Stomach (tissue), 9 donors: ENCODE measurements around the gene KRT86. TPM values are rescaled to one million over a fixed set of nuclear protein-coding genes. Genes with fewer than 3 reads are reported as not detected.
"Not testable (repeated sequence)": the region's sequence is repeated elsewhere in the genome, so short reads cannot be mapped to it uniquely, and the experiment has no call there.

Experiments
- DNase-seq, 2 donors: peaks; one replicate each; pipeline versions ENCODE4 v3.0.0 to v3.0.0-alpha.2; 2013 to 2019
- H3K27ac ChIP-seq, 5 donors: fragments of 200-600 bp in 4 of 5; sonication (generic) in 4 of 5; one replicate each; pipeline ENCODE4 v1.5.1; 2013 to 2019; ENCODE audit warnings: mild to moderate bottlenecking in 1 of 5, moderate library complexity in 1 of 5
- H3K27me3 ChIP-seq, 3 donors: fragments of 200-600 bp; sonication (generic); one replicate each; pipeline ENCODE4 v1.5.1; 2017 to 2019; ENCODE audit warnings: mixed run types in 1 of 3
- H3K36me3 ChIP-seq, 4 donors: fragments of 200-600 bp; sonication (generic); 1 replicate in 3 of 4; 2 replicates in 1 of 4; pipeline ENCODE4 v1.5.1; 2016 to 2019
- H3K4me1 ChIP-seq, 4 donors: fragments of 200-600 bp; sonication (generic); one replicate each; pipeline ENCODE4 v1.5.1; 2016 to 2019
- H3K4me3 ChIP-seq, 4 donors: fragments of 200-600 bp; sonication (generic) in 3 of 4; one replicate each; pipeline ENCODE4 v1.5.1; 2016 to 2019; ENCODE audit warnings: mild to moderate bottlenecking in 1 of 4
- H3K9me3 ChIP-seq, 4 donors: fragments of 200-600 bp; sonication (generic); one replicate each; pipeline ENCODE4 v1.5.1; 2016 to 2019
- CTCF ChIP-seq, 7 experiments: fragments of 450-650 bp in 4 of 7; fragments of 200-600 bp in 3 of 7; sonication (generic) in 3 of 7; IDR thresholded peaks; one replicate each; pipeline ENCODE4 v1.5.1; 2016 to 2019; ENCODE audit warnings: antibody characterized with exemption in 7 of 7, control low read depth in 2 of 7, mild to moderate bottlenecking in 1 of 7
- EP300 ChIP-seq: sonication (generic); formaldehyde crosslinking; IDR thresholded peaks from one replicate; pipeline ENCODE4 v1.6.1; 2017; ENCODE audit warnings: antibody characterized with exemption
- POLR2A ChIP-seq, 4 donors: fragments of 450-650 bp; IDR thresholded peaks; one replicate each; pipeline ENCODE4 v1.6.1; 2016; ENCODE audit warnings: antibody characterized with exemption in 4 of 4, control low read depth in 2 of 4, mild to moderate bottlenecking in 1 of 4, moderate library complexity in 1 of 4
- POLR2AphosphoS5 ChIP-seq, 3 donors: sonication (generic); formaldehyde crosslinking; IDR thresholded peaks; one replicate each; pipeline ENCODE4 v1.6.1; 2016; ENCODE audit warnings: antibody characterized with exemption in 3 of 3
- WGBS, 5 donors: extraction: QIAGEN DNeasy Blood & Tissue Kit in 3 of 5; methylation state at CpG; one replicate each; pipeline versions ENCODE4 v1.1.5 to v1.1.7; 2013 to 2018; 5-methylcytosine and 5-hydroxymethylcytosine counted together
- intact Hi-C: fragments of 100-400 bp; cut with DNase I; formaldehyde crosslinking; loops from one replicate; pipeline ENCODE4 v1.15.1; 2023; ENCODE audit warnings: low total_unique reads
- polyA plus RNA-seq, 3 donors: library from polyadenylated mRNA; stranded (reverse); fragments of 200-250 nt; gene quantifications; one replicate each; pipeline ENCODE4 v1.2.3, GENCODE V29; 2013
- total RNA-seq, 5 donors: library from RNA; depleted of rRNA; stranded (reverse); fragments of >200 nt; gene quantifications; one replicate each; pipeline versions ENCODE4 v1.1.0 to v1.2.3, GENCODE V29; 2014 to 2016
- donor health status: healthy with polysubstance abuse.
- donor health status: Bipolar disorder and iron deficiency.
- donor health status: healthy.

Gene KRT86
- total and polyA plus RNA-seq, 8 donors, result not detected

GRCh38 chr12:52342781-52343490 is 68.5 kb downstream of the KRT86 start:
- TF ChIP-seq POLR2A (IDR thresholded peaks at IDR 0.05), result no peak
- no peak for TF ChIP-seq EP300
- TF ChIP-seq POLR2AphosphoS5 (IDR thresholded peaks at IDR 0.05), result no peak
- TF ChIP-seq CTCF (IDR thresholded peaks at IDR 0.05), result no peak
- Histone ChIP-seq H3K27me3 (no peaks in the 10 kb centered on the region), H3K27ac (no peak overlapping the region), H3K4me3 (no peak overlapping the region), H3K36me3 (no peaks in the 10 kb centered on the region), H3K4me1 (peaks cover 17 to 35% (median 26%) of the 10 kb centered on the region in 4 donors), H3K9me3 (peaks cover 4 to 11% (median 9%) of the 10 kb centered on the region in 4 donors)
- no peak for DNase-seq
- WGBS, 5 donors, result 81 to 94% (median 89%) methylated on average over 1 to 2 of the region's 2 CpGs
- intact Hi-C loops, result no loop called here

- no peaks in the 10 kb centered on the region for H3K36me3 ChIP-seq
- no peaks in the 10 kb centered on the region for H3K27me3 ChIP-seq
- H3K4me3 ChIP-seq, result no peak overlapping the region
- 76 to 98% (median 96%) methylated on average over 2 of the region's 2 CpGs for WGBS, 5 donors
- no peak for DNase-seq
- intact Hi-C loops, result no loop called here
- peaks cover 17 to 40% (median 29%) of the 10 kb centered on the region in 4 donors for H3K4me1 ChIP-seq
- no peak for TF ChIP-seq CTCF (IDR thresholded peaks at IDR 0.05)
- TF ChIP-seq EP300, result no peak
- no peak for TF ChIP-seq POLR2A (IDR thresholded peaks at IDR 0.05)
- H3K9me3 ChIP-seq, result peaks cover 4 to 11% (median 9%) of the 10 kb centered on the region in 4 donors
- H3K27ac ChIP-seq, result no peak overlapping the region
These were observed 69.1 kb downstream of the KRT86 start for GRCh38 chr12:52343550-52343949.

GRCh38 chr12:52344111-52344510 is 69.7 kb downstream of the KRT86 start:
- intact Hi-C loops, result no loop called here
- Histone ChIP-seq H3K27me3 (no peaks in the 10 kb centered on the region), H3K4me1 (peaks cover 21 to 46% (median 34%) of the 10 kb centered on the region in 4 donors), H3K27ac (no peak overlapping the region), H3K4me3 (no peak overlapping the region), H3K36me3 (no peaks in the 10 kb centered on the region), H3K9me3 (peaks cover 4 to 11% (median 9%) of the 10 kb centered on the region in 4 donors)
- 93 to 97% (median 94%) methylated on average over 10 to 12 of the region's 12 CpGs for WGBS, 5 donors
- TF ChIP-seq CTCF (IDR thresholded peaks at IDR 0.05) (no peak), POLR2AphosphoS5 (IDR thresholded peaks at IDR 0.05) (no peak), EP300 (no peak), POLR2A (IDR thresholded peaks at IDR 0.05) (no peak)
- DNase-seq, result peak in 1 of 2 donors; percentile 20

GRCh38 chr12:52345041-52345440 is 70.6 kb downstream of the KRT86 start:
- whole genome bisulfite sequencing, 5 donors, result 72 to 83% (median 77%) methylated on average over 8 of the region's 8 CpGs
- H3K27ac ChIP-seq, result peak overlapping the region in 1 of 5 donors; percentile 81
- peaks cover 29 to 55% (median 39%) of the 10 kb centered on the region in 4 donors for H3K4me1 ChIP-seq
- intact Hi-C loops, H3K4me3 ChIP-seq, DNase-seq, H3K36me3 ChIP-seq, H3K27me3 ChIP-seq: not testable (repeated sequence)
- peaks cover 4 to 11% (median 9%) of the 10 kb centered on the region in 4 donors for H3K9me3 ChIP-seq

GRCh38 chr12:52346593-52346992 is 72.1 kb downstream of the KRT86 start:
- H3K9me3 ChIP-seq, result peaks cover 4 to 11% (median 9%) of the 10 kb centered on the region in 4 donors
- 16 to 43% (median 25%) methylated on average over 3 to 4 of the region's 4 CpGs for WGBS, 5 donors
- peaks cover 43 to 67% (median 47%) of the 10 kb centered on the region in 4 donors for H3K4me1 ChIP-seq
- H3K27me3 ChIP-seq, result no peaks in the 10 kb centered on the region
- intact Hi-C loops, result no loop called here
- H3K4me3 ChIP-seq, result no peak overlapping the region
- no peak for TF ChIP-seq CTCF (IDR thresholded peaks at IDR 0.05)
- TF ChIP-seq EP300, result no peak
- TF ChIP-seq POLR2A (IDR thresholded peaks at IDR 0.05), result no peak
- TF ChIP-seq POLR2AphosphoS5 (IDR thresholded peaks at IDR 0.05), result peak in 1 of 3 donors; percentile 44
- no peaks in the 10 kb centered on the region for H3K36me3 ChIP-seq
- H3K27ac ChIP-seq, result peak overlapping the region; percentile 54 to 81 (median 74)
- DNase-seq, result peak; percentile 64
